ENCODE results near the gene MTARC2.

MTARC2 gene

DNA sequence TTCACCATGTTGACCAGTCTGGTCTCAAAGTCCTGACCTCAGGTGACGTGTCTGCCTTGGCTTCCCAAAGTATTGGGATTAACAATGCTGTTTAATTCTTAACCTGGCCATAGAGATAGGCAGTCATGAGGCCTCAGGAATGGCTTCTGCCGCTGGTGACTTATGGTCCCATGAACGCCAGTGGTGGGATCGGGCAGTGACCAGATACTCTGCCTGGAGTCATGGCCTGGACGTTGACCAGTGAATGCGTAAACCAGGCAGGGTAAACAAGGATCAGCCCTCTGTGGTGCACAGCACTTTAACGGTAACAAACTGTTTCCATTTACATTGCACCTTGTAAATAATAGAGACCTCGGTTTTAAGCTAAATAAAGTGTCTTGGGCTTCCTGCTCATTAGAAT lies 61.6 kb downstream of the MTARC2 start:
- TF ChIP-seq, protein P1, sequence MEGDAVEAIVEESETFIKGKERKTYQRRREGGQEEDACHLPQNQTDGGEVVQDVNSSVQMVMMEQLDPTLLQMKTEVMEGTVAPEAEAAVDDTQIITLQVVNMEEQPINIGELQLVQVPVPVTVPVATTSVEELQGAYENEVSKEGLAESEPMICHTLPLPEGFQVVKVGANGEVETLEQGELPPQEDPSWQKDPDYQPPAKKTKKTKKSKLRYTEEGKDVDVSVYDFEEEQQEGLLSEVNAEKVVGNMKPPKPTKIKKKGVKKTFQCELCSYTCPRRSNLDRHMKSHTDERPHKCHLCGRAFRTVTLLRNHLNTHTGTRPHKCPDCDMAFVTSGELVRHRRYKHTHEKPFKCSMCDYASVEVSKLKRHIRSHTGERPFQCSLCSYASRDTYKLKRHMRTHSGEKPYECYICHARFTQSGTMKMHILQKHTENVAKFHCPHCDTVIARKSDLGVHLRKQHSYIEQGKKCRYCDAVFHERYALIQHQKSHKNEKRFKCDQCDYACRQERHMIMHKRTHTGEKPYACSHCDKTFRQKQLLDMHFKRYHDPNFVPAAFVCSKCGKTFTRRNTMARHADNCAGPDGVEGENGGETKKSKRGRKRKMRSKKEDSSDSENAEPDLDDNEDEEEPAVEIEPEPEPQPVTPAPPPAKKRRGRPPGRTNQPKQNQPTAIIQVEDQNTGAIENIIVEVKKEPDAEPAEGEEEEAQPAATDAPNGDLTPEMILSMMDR (IDR thresholded peaks at IDR 0.05; ENCODE audit: low read depth, low read length, missing control alignments) = no peak
- no peak for DNase-seq (ENCODE audit: extremely low read depth, low read depth)
- no peak overlapping the region for H3K4me3 ChIP-seq (replicated peaks; ENCODE audit: low read depth, low read length)

DNA sequence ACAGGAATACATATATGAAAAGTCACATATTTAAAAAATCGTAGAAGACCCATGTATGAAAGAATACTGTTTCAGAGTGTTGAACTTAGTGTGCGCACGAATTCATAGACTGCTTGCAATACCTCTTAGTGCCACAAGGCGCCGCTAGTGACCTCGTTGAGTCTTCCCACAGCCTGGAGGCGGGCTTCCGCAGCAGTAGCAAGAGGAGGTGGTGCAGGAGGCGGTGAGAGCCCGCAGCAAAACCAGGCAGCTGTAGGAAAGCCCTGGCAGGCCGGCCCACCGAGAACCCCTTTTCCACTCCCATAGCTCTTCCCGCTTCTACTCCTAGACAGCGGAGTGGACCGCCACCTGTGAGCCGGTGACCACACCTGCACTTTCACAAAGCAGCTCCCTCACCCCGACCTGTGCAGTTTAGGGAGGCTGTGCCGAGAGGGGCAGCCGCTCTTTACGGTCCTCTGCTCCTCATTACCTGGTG lies 62.1 kb downstream of the MTARC2 start:
- TF ChIP-seq, protein P1 (IDR thresholded peaks at IDR 0.05; ENCODE audit: low read depth, low read length, missing control alignments) = peak; percentile 88
- peak; percentile 69 for DNase-seq (ENCODE audit: extremely low read depth, low read depth)
- no peak overlapping the region for H3K4me3 ChIP-seq (replicated peaks; ENCODE audit: low read depth, low read length)

DNA sequence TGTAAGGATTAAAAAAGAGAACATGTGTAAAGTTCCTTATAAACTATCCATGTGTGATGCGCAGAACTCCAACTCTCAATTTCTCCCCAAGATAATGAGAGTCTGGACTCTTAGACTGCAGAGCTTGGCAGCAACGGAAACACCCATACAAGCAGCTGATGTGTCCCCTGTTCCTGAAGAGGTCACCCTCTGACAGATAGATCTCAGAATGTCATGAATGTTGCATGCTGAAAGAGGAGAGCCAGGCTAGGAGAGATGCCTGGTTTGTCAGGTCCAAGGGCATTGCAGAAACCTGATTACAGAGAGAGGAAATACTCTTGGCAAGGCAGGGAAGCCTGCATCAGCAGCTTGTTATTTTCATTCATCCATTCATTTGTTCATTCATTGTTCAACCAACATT lies 62.8 kb downstream of the MTARC2 start:
- no peak for DNase-seq (ENCODE audit: extremely low read depth, low read depth)
- no peak overlapping the region for H3K4me3 ChIP-seq (replicated peaks; ENCODE audit: low read depth, low read length)
- TF ChIP-seq, protein P1 (IDR thresholded peaks at IDR 0.05; ENCODE audit: low read depth, low read length, missing control alignments) = no peak

DNA sequence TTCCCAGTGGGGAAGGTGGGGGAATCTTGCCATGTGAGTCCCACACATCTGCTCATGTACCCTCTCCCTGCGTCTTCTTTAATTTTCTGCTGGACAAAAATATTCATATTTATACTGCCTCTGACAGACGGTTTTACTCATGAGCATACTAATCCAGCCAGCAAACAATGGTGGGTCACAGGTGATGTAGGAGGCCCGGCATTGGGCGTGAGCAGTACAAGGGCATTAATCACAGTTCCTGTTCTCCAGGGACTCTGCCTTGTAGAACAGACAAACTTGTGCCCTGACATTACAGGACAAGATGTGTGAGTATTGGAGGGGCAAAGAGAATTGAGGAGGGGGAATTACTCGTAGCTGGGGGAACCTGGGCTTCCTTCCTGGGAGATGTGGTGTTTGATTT lies 63.6 kb downstream of the MTARC2 start:
- H3K4me3 ChIP-seq (replicated peaks; ENCODE audit: low read depth, low read length) = no peak overlapping the region
- TF ChIP-seq, protein P1 (IDR thresholded peaks at IDR 0.05; ENCODE audit: low read depth, low read length, missing control alignments) = no peak
- DNase-seq (ENCODE audit: extremely low read depth, low read depth) = no peak

DNA sequence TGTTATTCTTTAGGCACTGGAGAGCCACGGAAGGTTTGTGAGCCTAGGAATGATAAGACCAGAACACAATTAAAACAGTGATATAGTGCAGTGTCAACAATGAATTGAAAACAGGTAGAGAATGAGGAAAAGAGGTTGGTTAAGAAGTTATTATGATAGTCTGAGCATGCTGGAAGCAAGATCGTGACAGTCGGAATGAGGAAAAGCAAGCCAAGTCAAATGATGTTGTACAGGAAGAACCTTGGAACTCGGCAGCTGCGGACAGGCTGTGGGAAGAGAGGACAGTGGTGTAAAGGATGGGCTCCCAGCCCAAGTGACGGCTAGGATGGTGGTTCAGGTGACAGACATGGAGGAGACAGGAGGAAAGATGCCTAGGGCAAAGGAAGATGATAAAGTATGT lies 64.2 kb downstream of the MTARC2 start:
- TF ChIP-seq, protein P1 (IDR thresholded peaks at IDR 0.05; ENCODE audit: low read depth, low read length, missing control alignments) = no peak
- no peak overlapping the region for H3K4me3 ChIP-seq (replicated peaks; ENCODE audit: low read depth, low read length)
- no peak for DNase-seq (ENCODE audit: extremely low read depth, low read depth)

DNA sequence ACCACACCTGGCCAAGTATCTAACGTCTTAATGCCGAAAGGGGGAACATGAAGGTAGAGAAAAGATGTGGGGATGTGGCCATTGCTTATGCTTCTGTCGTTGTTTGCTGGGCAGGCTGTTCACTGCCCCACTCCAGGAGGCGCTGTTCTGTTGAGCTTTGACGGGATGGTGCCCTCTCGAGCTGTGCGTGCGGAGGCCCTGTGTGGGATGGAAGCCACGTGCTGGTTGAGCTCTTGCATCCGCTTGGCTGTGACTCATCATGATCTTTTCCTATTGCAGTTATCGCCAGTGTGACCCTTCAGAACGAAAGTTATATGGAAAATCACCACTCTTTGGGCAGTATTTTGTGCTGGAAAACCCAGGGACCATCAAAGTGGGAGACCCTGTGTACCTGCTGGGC lies 64.9 kb downstream of the MTARC2 start:
- TF ChIP-seq, protein P1 (IDR thresholded peaks at IDR 0.05; ENCODE audit: low read depth, low read length, missing control alignments) = no peak
- no peak overlapping the region for H3K4me3 ChIP-seq (replicated peaks; ENCODE audit: low read depth, low read length)
- DNase-seq (ENCODE audit: extremely low read depth, low read depth) = no peak

DNA sequence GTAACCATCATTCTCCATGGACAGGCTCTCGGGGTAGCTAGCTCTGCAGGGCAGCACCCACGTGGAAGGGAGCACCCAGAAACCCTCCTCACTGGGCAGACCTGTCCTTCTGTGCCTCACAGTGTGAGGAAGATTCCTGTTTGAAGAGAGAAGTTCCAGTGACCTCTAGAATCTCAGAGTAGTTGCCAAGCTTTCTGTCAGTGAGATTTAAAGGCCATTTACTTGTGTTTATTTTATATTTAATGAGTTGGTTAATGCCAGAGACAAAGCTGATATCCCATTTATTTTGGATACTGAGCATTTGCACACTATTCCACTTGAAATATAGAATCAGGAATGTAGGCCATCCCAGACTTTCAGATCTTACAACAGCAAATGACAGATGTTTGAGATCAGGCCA lies 67.3 kb downstream of the MTARC2 start:
- TF ChIP-seq, protein P1 (IDR thresholded peaks at IDR 0.05; ENCODE audit: low read depth, low read length, missing control alignments) = no peak
- no peak overlapping the region for H3K4me3 ChIP-seq (replicated peaks; ENCODE audit: low read depth, low read length)
- DNase-seq (ENCODE audit: extremely low read depth, low read depth) = no peak

Data from HFF-Myc (cell line).